ENCODE measurements around the gene MAP3K4. TPM values are rescaled to one million over a fixed set of nuclear protein-coding genes. Genes with fewer than 3 reads are reported as not detected.

MAP3K4 gene, protein sequence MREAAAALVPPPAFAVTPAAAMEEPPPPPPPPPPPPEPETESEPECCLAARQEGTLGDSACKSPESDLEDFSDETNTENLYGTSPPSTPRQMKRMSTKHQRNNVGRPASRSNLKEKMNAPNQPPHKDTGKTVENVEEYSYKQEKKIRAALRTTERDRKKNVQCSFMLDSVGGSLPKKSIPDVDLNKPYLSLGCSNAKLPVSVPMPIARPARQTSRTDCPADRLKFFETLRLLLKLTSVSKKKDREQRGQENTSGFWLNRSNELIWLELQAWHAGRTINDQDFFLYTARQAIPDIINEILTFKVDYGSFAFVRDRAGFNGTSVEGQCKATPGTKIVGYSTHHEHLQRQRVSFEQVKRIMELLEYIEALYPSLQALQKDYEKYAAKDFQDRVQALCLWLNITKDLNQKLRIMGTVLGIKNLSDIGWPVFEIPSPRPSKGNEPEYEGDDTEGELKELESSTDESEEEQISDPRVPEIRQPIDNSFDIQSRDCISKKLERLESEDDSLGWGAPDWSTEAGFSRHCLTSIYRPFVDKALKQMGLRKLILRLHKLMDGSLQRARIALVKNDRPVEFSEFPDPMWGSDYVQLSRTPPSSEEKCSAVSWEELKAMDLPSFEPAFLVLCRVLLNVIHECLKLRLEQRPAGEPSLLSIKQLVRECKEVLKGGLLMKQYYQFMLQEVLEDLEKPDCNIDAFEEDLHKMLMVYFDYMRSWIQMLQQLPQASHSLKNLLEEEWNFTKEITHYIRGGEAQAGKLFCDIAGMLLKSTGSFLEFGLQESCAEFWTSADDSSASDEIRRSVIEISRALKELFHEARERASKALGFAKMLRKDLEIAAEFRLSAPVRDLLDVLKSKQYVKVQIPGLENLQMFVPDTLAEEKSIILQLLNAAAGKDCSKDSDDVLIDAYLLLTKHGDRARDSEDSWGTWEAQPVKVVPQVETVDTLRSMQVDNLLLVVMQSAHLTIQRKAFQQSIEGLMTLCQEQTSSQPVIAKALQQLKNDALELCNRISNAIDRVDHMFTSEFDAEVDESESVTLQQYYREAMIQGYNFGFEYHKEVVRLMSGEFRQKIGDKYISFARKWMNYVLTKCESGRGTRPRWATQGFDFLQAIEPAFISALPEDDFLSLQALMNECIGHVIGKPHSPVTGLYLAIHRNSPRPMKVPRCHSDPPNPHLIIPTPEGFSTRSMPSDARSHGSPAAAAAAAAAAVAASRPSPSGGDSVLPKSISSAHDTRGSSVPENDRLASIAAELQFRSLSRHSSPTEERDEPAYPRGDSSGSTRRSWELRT (N-terminal part only)
- total RNA-seq (2021; fragmentation: NEBNext Ultra II Directional; extraction: Animal tissue kit (Norgen Biotek cat#: 25700)) (51.6 and 54.1 TPM in 2 replicates), polyA plus RNA-seq (2011; rRNA removed) (16.6 and 17.4 TPM in 2 replicates), polyA minus RNA-seq (2011; rRNA and poly(A)+ RNA removed) (36.8 and 37.8 TPM in 2 replicates)
- polyA plus RNA-seq (2011; cell fraction: cytosol; rRNA removed) = 25.8 TPM
- polyA plus RNA-seq (2011; cell fraction: nucleus; rRNA removed) = 39.6 TPM
- 27.5 to 32.5 TPM (median 28.5 TPM) in 4 replicates for polyA plus RNA-seq (2012, experiment 1 of 2)
- 1.8 TPM for polyA plus RNA-seq (2012, experiment 2 of 2)
- 32.5 TPM for polyA plus RNA-seq (2013, experiment 1 of 2)
- polyA plus RNA-seq (2013, experiment 2 of 2) = 36.0 TPM
- polyA minus RNA-seq (2011; cell fraction: cytosol; rRNA and poly(A)+ RNA removed) = 31.8 TPM
- polyA minus RNA-seq (2011; cell fraction: nucleus; rRNA and poly(A)+ RNA removed) = 93.7 TPM
- long read RNA-seq, experiment 1, full-length matches to known transcripts = 1 of 20 reads
- long read RNA-seq, experiment 1, partial matches to known transcripts = 15 of 20 reads
- long read RNA-seq, experiment 1, other reads (novel, unspliced or antisense) = 4 of 20 reads
- long read RNA-seq, experiment 2, partial matches to known transcripts = 5 of 5 reads
- long read RNA-seq, experiment 2, other reads (novel, unspliced or antisense) = 0 of 5 reads

DNA sequence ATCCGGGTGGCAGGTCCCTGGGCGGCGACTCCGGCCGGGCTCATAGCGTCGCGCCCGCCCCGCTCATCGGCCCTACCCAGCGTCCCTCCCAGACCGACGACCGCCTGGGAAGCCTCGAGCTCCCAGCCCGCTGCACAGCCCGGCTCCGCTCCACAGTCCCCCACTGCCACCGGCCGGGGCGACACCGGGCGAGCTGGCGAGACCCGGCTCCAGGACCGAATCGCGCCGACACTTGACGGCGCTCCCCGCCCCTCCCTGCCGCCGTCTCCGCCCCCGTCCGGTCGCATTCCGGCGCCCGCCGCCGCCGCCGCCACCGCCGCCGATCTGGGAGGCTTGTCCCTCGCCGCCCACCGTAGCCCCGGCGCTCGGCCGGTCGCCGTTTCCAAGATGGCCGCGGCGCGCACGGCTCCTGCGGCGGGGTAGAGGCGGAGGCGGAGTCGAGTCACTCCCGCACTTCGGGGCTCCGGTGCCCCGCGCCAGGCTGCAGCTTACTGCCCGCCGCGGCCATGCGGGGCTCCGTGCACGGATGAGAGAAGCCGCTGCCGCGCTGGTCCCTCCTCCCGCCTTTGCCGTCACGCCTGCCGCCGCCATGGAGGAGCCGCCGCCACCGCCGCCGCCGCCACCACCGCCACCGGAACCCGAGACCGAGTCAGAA lies at the start of gene MAP3K4:
MAP3K4 (plus strand) TSS at position 364 of the 655 bp plus-strand sequence; CDS start at position 527, 163 bp downstream.
- peak within 1 kb of the TSS; percentile 85 for H4K5ac ChIP-seq (ENCODE audit: insufficient read length, low read depth, low read length)
- no peak within 1 kb of the TSS for H3K23ac ChIP-seq (ENCODE audit: insufficient read length)
- H2AFZ ChIP-seq (ENCODE audit: low read length) = peak within 1 kb of the TSS; percentile 60; the same call in 1 of the 2 replicates
- peak within 1 kb of the TSS; percentile 35; the same call in 1 of the 2 replicates for H2BK12ac ChIP-seq (ENCODE audit: low read depth, low read length)
- H4K20me1 ChIP-seq (replicated peaks in 1 of 2; ENCODE audit: control insufficient read depth in 1 of 2, insufficient read depth in 2 of 2, low read length in 2 of 2) = peaks cover 1 to 9% of the 10 kb centered on the region in 2 experiments
- no peaks in the 10 kb centered on the region; a peak in 2 of 8 replicates for H3K36me3 ChIP-seq (ENCODE audit: control insufficient read depth in 2 of 4, insufficient read depth in 4 of 4, low read length in 3 of 4)
- peak in 1 of 2 experiments; percentile 86 for DNase-seq (ENCODE audit: low read depth in 1 of 2, low spot score in 2 of 2)
- H3K23me2 ChIP-seq (ENCODE audit: low read depth, low read length) = peaks cover 3% of the 10 kb centered on the region
- H2BK20ac ChIP-seq (ENCODE audit: low read length) = no peak within 1 kb of the TSS
- H3K4me1 ChIP-seq (replicated peaks in 1 of 4; ENCODE audit: control insufficient read depth in 3 of 4, insufficient read depth in 4 of 4, low read length in 3 of 4) = peaks cover 0 to 6% (median 0%) of the 10 kb centered on the region in 4 experiments; a peak in 1 of 7 replicates
- FAIRE-seq = no peak
- H2AK5ac ChIP-seq (ENCODE audit: low read depth, low read length) = no peak within 1 kb of the TSS
- peaks cover 5% of the 10 kb centered on the region for H3K79me1 ChIP-seq (ENCODE audit: low read depth, low read length)
- no peak within 1 kb of the TSS for H2BK15ac ChIP-seq (ENCODE audit: low read length)
- H3K27ac ChIP-seq (ENCODE audit: low read depth, low read length) = peak within 1 kb of the TSS; percentile 81
- H4K91ac ChIP-seq (replicated peaks; ENCODE audit: insufficient read length, low read length) = peak within 1 kb of the TSS; percentile 74
- peaks cover 9 to 42% of the 10 kb centered on the region in 2 experiments for H3K79me2 ChIP-seq (ENCODE audit: control insufficient read depth in 1 of 2, insufficient read depth in 2 of 2, low read length in 2 of 2)
- H3K27me3 ChIP-seq (replicated peaks in 1 of 4; ENCODE audit: control insufficient read depth in 3 of 4, extremely low read depth in 1 of 4, insufficient read depth in 3 of 4, low read length in 3 of 4) = no peaks in the 10 kb centered on the region; a peak in 1 of 7 replicates
- H3K56ac ChIP-seq (replicated peaks; ENCODE audit: insufficient read length, low read depth, low read length) = peak within 1 kb of the TSS; percentile 69
- ChIA-PET CTCF (ENCODE audit: partially characterized antibody) (interaction anchor here (0.9 to 3.3 kb wide), 18 partner anchors 17 to 241 kb away, joined by 3 to 23 read pairs (median 4); no protein-coding TSS in a partner anchor), POLR2A (ENCODE audit: partially characterized antibody) (interaction anchor here (1.3 to 2.6 kb wide), 8 partner anchors 11 to 153 kb away, joined by 3 to 11 read pairs (median 6); no protein-coding TSS in a partner anchor)
- no peak within 1 kb of the TSS for H2BK120ac ChIP-seq (replicated peaks; ENCODE audit: low read depth, low read length)
- no peak within 1 kb of the TSS for H3K4ac ChIP-seq (replicated peaks; ENCODE audit: insufficient read length, low read depth, low read length)
- peak within 1 kb of the TSS; percentile 99 for H4K8ac ChIP-seq (ENCODE audit: extremely low read depth, insufficient read depth, low read length)
- H3K4me3 ChIP-seq (ENCODE audit: extremely low read depth in 1 of 4, insufficient read depth in 2 of 4, low read depth in 3 of 4, low read length in 4 of 4) = peak within 1 kb of the TSS; percentile 80 to 91 (median 86)
- WGBS, 2 experiments (ENCODE audit: extremely low coverage in 1 of 2, insufficient coverage in 1 of 2, insufficient read length in 1 of 2, insufficient replicate concordance in 2 of 2, low coverage in 1 of 2, low lambda C conversion rate in 2 of 2, missing lambda C conversion rate in 1 of 2) = 0% methylated on average over 1 of the region's 97 CpGs; no CpG with 5 or more reads in 1 of the 2 experiments
- peaks cover 0 to 3% of the 10 kb centered on the region in 2 experiments; a peak in 3 of 4 replicates for H3K9me3 ChIP-seq (ENCODE audit: insufficient read depth in 2 of 2, low read depth in 1 of 2, low read length in 1 of 2)
- H3K4me2 ChIP-seq (ENCODE audit: insufficient read depth in 1 of 2, low read depth in 2 of 2, low read length in 2 of 2) = peak within 1 kb of the TSS; percentile 95 to 99
- peak within 1 kb of the TSS; percentile 87 for H2BK5ac ChIP-seq (ENCODE audit: low read depth, low read length)
- H3K14ac ChIP-seq (ENCODE audit: insufficient read length) = no peak within 1 kb of the TSS
- H3K18ac ChIP-seq (ENCODE audit: extremely low read depth, low read length) = peak within 1 kb of the TSS; percentile 97
- H3K9ac ChIP-seq (replicated peaks in 1 of 4; ENCODE audit: extremely low read depth in 1 of 4, low read depth in 3 of 4, low read length in 3 of 4) = peak within 1 kb of the TSS; percentile 77 to 98 (median 82)
- no peak for TF ChIP-seq CHD2 (IDR thresholded peaks at IDR 0.05; ENCODE audit: low read length)
- TF ChIP-seq EZH2 (IDR thresholded peaks at IDR 0.05; ENCODE audit: low read depth, low read length, severe bottlenecking) = no peak
- TF ChIP-seq PHF8 (conservative IDR thresholded peaks at IDR 0.05; ENCODE audit: low read depth, low read length) = peak; percentile 79
